HG03039 (cell line): ENCODE results near the gene MAGEL2.

Experiments
- ATAC-seq: cut with Tn5 transposase; IDR thresholded peaks from one replicate; pipeline ENCODE4 v1.9.1; 2021; ENCODE audit warnings: mild to moderate bottlenecking, moderate library complexity; ENCODE audit not compliant: unreplicated experiment

MAGEL2 gene

GRCh38 chr15:23647421-23648370 lies at the start of gene MAGEL2:
MAGEL2 (minus strand) TSS chr15:23647867; CDS start chr15:23647742, 125 bp downstream.
- ATAC-seq, result no peak

- no peak for ATAC-seq
Observed at GRCh38 chr15:23695282-23695681, 47.6 kb upstream of the MAGEL2 start.

- ATAC-seq, result no peak
Observed at GRCh38 chr15:23694592-23694991, 46.9 kb upstream of the MAGEL2 start.

GRCh38 chr15:23690450-23690852 lies 42.8 kb upstream of the MAGEL2 start:
- no peak for ATAC-seq

GRCh38 chr15:23690015-23690414 lies 42.3 kb upstream of the MAGEL2 start:
- no peak for ATAC-seq

GRCh38 chr15:23687143-23687470 lies 39.4 kb upstream of the MAGEL2 start, which contains the start of gene NDN:
NDN (minus strand) TSS chr15:23687305; CDS start chr15:23687217, 88 bp downstream.
- ATAC-seq, result no peak

GRCh38 chr15:23686466-23687142 lies 38.9 kb upstream of the MAGEL2 start:
- no peak for ATAC-seq

GRCh38 chr15:23671481-23671880 lies 23.8 kb upstream of the MAGEL2 start:
- ATAC-seq, result no peak

GRCh38 chr15:23670970-23671369 lies 23.3 kb upstream of the MAGEL2 start:
- no peak for ATAC-seq

GRCh38 chr15:23663232-23663631 lies 15.6 kb upstream of the MAGEL2 start:
- no peak for ATAC-seq

GRCh38 chr15:23648920-23649515 lies 1.4 kb upstream of the MAGEL2 start:
- no peak for ATAC-seq

GRCh38 chr15:23647001-23647295 lies 719 bp downstream of the MAGEL2 start:
- ATAC-seq, result no peak

- no peak for ATAC-seq
Observed at GRCh38 chr15:23646165-23647000, 1.3 kb downstream of the MAGEL2 start.

GRCh38 chr15:23645371-23646164 lies 2.1 kb downstream of the MAGEL2 start:
- no peak for ATAC-seq

GRCh38 chr15:23644829-23645228 lies 2.8 kb downstream of the MAGEL2 start:
- ATAC-seq, result no peak

- no peak for ATAC-seq
Observed at GRCh38 chr15:23642413-23643044, 5.1 kb downstream of the MAGEL2 start.

GRCh38 chr15:23634181-23634580 lies 13.5 kb downstream of the MAGEL2 start:
- no peak for ATAC-seq

- ATAC-seq, result no peak
Observed at GRCh38 chr15:23629234-23629805, 18.3 kb downstream of the MAGEL2 start.

- ATAC-seq, result no peak
Observed at GRCh38 chr15:23628612-23629233, 18.9 kb downstream of the MAGEL2 start.
